ENCODE results near the gene TRIM3.

Gene TRIM3

GRCh38 chr11:6481012-6481923 is 7.5 kb upstream of the TRIM3 start, which contains the start of the genes ARFIP2 and TIMM10B:
Gene ARFIP2 (minus strand): TSS chr11:6481331. CDS start chr11:6480421, 910 bp downstream.
Gene TIMM10B (plus strand): TSS chr11:6481501. CDS start chr11:6481517, 16 bp downstream.
- H3K4me3 ChIP-seq (ENCODE audit: low read depth, low read length): peak within 1 kb of the TSS; percentile 100

- peak overlapping the region; percentile 100 for H3K4me3 ChIP-seq (ENCODE audit: low read depth, low read length)
Measured at GRCh38 chr11:6480299-6480914, 6.7 kb upstream of the TRIM3 start.

GRCh38 chr11:6476571-6476970 is 2.8 kb upstream of the TRIM3 start:
- H3K4me3 ChIP-seq (ENCODE audit: low read depth, low read length): no peak overlapping the region

- H3K4me3 ChIP-seq (ENCODE audit: low read depth, low read length): no peak overlapping the region
Measured at GRCh38 chr11:6475936-6476335, 2.2 kb upstream of the TRIM3 start.

GRCh38 chr11:6474806-6475500 is 1.2 kb upstream of the TRIM3 start:
- H3K4me3 ChIP-seq (ENCODE audit: low read depth, low read length): no peak overlapping the region

- H3K4me3 ChIP-seq (ENCODE audit: low read depth, low read length): peak overlapping the region; percentile 38
Measured at GRCh38 chr11:6474413-6474792, 662 bp upstream of the TRIM3 start.

- H3K4me3 ChIP-seq (ENCODE audit: low read depth, low read length): peak overlapping the region; percentile 70
Measured at GRCh38 chr11:6472934-6473333, 807 bp downstream of the TRIM3 start.

- no peak overlapping the region for H3K4me3 ChIP-seq (ENCODE audit: low read depth, low read length)
Measured at GRCh38 chr11:6469599-6469998, 4.1 kb downstream of the TRIM3 start.

- H3K4me3 ChIP-seq (ENCODE audit: low read depth, low read length): no peak overlapping the region
Measured at GRCh38 chr11:6468712-6469495, 4.8 kb downstream of the TRIM3 start.

GRCh38 chr11:6459099-6459450 is 14.7 kb downstream of the TRIM3 start:
- H3K4me3 ChIP-seq (ENCODE audit: low read depth, low read length): no peak overlapping the region

- no peak overlapping the region for H3K4me3 ChIP-seq (ENCODE audit: low read depth, low read length)
Measured at GRCh38 chr11:6458352-6459098, 15.2 kb downstream of the TRIM3 start.

- no peak overlapping the region for H3K4me3 ChIP-seq (ENCODE audit: low read depth, low read length)
Measured at GRCh38 chr11:6457581-6458320, 16.0 kb downstream of the TRIM3 start.

GRCh38 chr11:6456361-6457073 is 17.2 kb downstream of the TRIM3 start:
- no peak overlapping the region for H3K4me3 ChIP-seq (ENCODE audit: low read depth, low read length)

GRCh38 chr11:6455070-6455469 is 18.7 kb downstream of the TRIM3 start:
- no peak overlapping the region for H3K4me3 ChIP-seq (ENCODE audit: low read depth, low read length)

- no peak overlapping the region for H3K4me3 ChIP-seq (ENCODE audit: low read depth, low read length)
Measured at GRCh38 chr11:6453152-6453551, 20.6 kb downstream of the TRIM3 start.

- H3K4me3 ChIP-seq (ENCODE audit: low read depth, low read length): no peak overlapping the region
Measured at GRCh38 chr11:6452219-6452618, 21.5 kb downstream of the TRIM3 start.

- no peak overlapping the region for H3K4me3 ChIP-seq (ENCODE audit: low read depth, low read length)
Measured at GRCh38 chr11:6448574-6448973, 25.2 kb downstream of the TRIM3 start.

- H3K4me3 ChIP-seq (ENCODE audit: low read depth, low read length): no peak overlapping the region
Measured at GRCh38 chr11:6443269-6444003, 30.3 kb downstream of the TRIM3 start.

Measured in iPS-11a (cell line).